ENCODE results near the gene NAP1L1.

DNA sequence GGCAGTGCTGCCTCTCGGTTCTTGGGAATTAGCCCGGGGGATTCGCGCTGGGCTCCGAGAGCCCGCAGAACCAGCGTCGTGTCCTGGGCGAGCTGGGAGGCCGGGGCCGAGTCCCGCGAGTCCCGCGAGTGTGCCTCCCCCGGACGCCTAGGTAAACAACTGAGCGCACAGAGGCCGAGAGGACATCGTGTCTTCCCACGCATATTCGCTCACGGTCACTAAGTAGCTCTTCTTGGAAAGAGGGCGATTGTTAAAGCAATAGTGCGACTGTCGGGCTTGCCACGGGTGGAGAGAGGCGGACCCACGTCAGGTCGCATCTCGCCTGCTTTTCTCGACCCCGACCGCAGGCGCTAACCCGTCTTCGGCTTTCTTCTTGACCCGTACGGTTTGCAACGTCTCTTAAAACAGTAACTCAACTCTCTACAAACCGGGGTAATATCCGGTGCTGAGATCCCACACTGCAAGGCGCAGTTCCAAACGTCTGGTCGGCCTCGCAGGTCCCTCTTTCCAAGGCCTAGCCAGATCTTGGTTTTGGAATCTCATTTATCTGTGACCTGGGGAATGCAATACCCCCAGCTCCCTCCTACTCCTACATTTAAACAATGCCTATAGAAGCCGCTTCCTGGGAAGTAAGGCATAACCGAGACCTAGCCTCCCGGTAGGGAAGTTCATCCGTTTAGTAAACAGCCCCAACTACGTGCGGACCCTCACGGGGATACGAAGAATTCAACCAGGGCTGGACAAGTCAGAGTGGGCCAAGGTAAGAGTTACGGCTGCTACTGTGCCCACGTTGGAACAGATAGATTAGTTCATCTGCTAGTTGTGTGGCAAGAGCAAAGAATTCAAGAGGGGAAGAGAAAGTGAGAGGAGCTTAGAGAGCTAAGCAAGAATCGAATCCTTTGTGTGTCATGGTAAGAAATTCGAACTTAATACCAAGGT lies 52.2 kb downstream of the NAP1L1 start:
- no peak for TF ChIP-seq POLR2A (IDR thresholded peaks at IDR 0.05)
- TF ChIP-seq, protein P1, sequence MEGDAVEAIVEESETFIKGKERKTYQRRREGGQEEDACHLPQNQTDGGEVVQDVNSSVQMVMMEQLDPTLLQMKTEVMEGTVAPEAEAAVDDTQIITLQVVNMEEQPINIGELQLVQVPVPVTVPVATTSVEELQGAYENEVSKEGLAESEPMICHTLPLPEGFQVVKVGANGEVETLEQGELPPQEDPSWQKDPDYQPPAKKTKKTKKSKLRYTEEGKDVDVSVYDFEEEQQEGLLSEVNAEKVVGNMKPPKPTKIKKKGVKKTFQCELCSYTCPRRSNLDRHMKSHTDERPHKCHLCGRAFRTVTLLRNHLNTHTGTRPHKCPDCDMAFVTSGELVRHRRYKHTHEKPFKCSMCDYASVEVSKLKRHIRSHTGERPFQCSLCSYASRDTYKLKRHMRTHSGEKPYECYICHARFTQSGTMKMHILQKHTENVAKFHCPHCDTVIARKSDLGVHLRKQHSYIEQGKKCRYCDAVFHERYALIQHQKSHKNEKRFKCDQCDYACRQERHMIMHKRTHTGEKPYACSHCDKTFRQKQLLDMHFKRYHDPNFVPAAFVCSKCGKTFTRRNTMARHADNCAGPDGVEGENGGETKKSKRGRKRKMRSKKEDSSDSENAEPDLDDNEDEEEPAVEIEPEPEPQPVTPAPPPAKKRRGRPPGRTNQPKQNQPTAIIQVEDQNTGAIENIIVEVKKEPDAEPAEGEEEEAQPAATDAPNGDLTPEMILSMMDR (IDR thresholded peaks at IDR 0.05): no peak
